ENCODE data around the gene TYRP1.

- TF ChIP-seq CTCF (IDR thresholded peaks at IDR 0.05) (no peak), POLR2A (IDR thresholded peaks at IDR 0.05) (no peak)
Measured at GRCh38 chr9:12699529-12699928, 6.3 kb downstream of the TYRP1 start.

All from stomach (tissue), 4 donors.